Esophagus squamous epithelium (tissue), 5 donors: ENCODE results near the gene C22orf31. TPM values are rescaled to one million over a fixed set of nuclear protein-coding genes. Genes with fewer than 3 reads are reported as not detected.

Experiments
- DNase-seq: peaks from one replicate; lab custom pipeline; 2025; lab: John Stamatoyannopoulos, UW
- H3K27ac ChIP-seq, 4 donors: fragments of 200-600 bp; sonication (generic); one replicate each; pipeline ENCODE4 v1.5.1; 2016 to 2019; ENCODE audit warnings: mild to moderate bottlenecking in 1 of 4
- H3K27me3 ChIP-seq, 4 donors: fragments of 200-600 bp; sonication (generic); 1 replicate in 3 of 4; 2 replicates in 1 of 4; pipeline versions ENCODE4 v1.5.1 to v1.6.0; 2017 to 2021; ENCODE audit warnings: antibody characterized with exemption in 1 of 4
- H3K36me3 ChIP-seq, 3 donors: fragments of 200-600 bp; sonication (generic); one replicate each; pipeline ENCODE4 v1.5.1; 2016 to 2019
- H3K4me1 ChIP-seq, 3 donors: fragments of 200-600 bp; sonication (generic); one replicate each; pipeline ENCODE4 v1.5.1; 2017 to 2019
- H3K4me3 ChIP-seq, 4 donors: fragments of 200-600 bp; sonication (generic); 1 replicate in 3 of 4; 2 replicates in 1 of 4; pipeline ENCODE4 v1.5.1; 2016 to 2019; ENCODE audit warnings: mild to moderate bottlenecking in 2 of 4, moderate library complexity in 1 of 4
- H3K9me3 ChIP-seq, 3 donors: fragments of 200-600 bp; sonication (generic); one replicate each; pipeline ENCODE4 v1.5.1; 2016 to 2019
- POLR2A ChIP-seq, 4 donors: fragments of 450-650 bp; IDR thresholded peaks; one replicate each; pipeline ENCODE4 v1.6.1; 2017; ENCODE audit warnings: antibody characterized with exemption in 4 of 4, mild to moderate bottlenecking in 4 of 4, moderate library complexity in 3 of 4
- WGBS, 2 donors: methylation state at CpG; one replicate each; pipeline ENCODE4 v1.1.5; 2018; 5-methylcytosine and 5-hydroxymethylcytosine counted together
- intact Hi-C: fragments of 100-400 bp; cut with DNase I; formaldehyde crosslinking; loops from one replicate; pipeline ENCODE4 v1.15.0; 2022
- total RNA-seq, 4 donors: library from RNA; depleted of rRNA; stranded (reverse); fragments of >200 nt; gene quantifications; one replicate each; pipeline ENCODE4 v1.1.0, GENCODE V29; 2016
- TF ChIP-seq, protein P1 (sequence below), 6 experiments: fragments of 450-650 bp in 4 of 6; fragments of 200-600 bp in 2 of 6; sonication (generic) in 2 of 6; IDR thresholded peaks; one replicate each; pipeline ENCODE4 v1.5.1; 2016 to 2019; ENCODE audit warnings: antibody characterized with exemption in 6 of 6, mild to moderate bottlenecking in 4 of 6, moderate library complexity in 4 of 6
- donor health status: DM: yes; HTN: yes; CAD: no.

The C22orf31 gene
- total RNA-seq, 4 donors from 2014 or later = 0.38 TPM; not detected in 3

DNA sequence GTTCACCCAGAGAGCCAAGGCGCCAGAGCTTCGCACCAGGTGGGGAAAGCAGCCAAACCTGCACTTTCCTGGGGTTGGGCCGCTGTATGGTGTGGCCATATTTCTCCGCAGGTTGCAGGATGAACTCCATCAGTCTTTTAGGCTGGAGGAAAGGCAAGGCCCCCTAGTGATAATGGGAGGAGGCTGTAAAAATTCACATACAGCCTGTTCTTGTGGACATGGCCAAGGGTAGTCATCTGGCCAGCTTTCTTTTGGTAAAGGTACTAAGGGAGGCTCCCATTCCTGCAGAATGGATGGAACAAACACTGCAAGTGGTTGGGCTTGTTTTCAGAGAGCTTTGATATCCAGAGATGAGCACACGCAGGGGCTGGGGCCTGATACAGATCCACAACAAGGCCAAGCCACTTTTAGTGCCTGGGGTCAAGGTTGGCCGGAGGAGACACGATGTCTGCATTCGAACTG, 29.6 kb downstream of the C22orf31 start:
- DNase-seq = no peak
- WGBS, 2 donors = 78 to 80% methylated on average over 6 to 7 of the region's 8 CpGs
- peak overlapping the region; percentile 65 to 90 (median 83) for H3K27ac ChIP-seq
- no peaks in the 10 kb centered on the region for H3K36me3 ChIP-seq
- H3K9me3 ChIP-seq = no peaks in the 10 kb centered on the region
- H3K27me3 ChIP-seq = no peaks in the 10 kb centered on the region
- H3K4me3 ChIP-seq = peak overlapping the region in 2 of 4 donors; percentile 9 to 71
- peaks cover 18 to 37% (median 26%) of the 10 kb centered on the region in 3 donors for H3K4me1 ChIP-seq
- TF ChIP-seq, protein P1, sequence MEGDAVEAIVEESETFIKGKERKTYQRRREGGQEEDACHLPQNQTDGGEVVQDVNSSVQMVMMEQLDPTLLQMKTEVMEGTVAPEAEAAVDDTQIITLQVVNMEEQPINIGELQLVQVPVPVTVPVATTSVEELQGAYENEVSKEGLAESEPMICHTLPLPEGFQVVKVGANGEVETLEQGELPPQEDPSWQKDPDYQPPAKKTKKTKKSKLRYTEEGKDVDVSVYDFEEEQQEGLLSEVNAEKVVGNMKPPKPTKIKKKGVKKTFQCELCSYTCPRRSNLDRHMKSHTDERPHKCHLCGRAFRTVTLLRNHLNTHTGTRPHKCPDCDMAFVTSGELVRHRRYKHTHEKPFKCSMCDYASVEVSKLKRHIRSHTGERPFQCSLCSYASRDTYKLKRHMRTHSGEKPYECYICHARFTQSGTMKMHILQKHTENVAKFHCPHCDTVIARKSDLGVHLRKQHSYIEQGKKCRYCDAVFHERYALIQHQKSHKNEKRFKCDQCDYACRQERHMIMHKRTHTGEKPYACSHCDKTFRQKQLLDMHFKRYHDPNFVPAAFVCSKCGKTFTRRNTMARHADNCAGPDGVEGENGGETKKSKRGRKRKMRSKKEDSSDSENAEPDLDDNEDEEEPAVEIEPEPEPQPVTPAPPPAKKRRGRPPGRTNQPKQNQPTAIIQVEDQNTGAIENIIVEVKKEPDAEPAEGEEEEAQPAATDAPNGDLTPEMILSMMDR (IDR thresholded peaks at IDR 0.05) = no peak
- no peak for TF ChIP-seq POLR2A (IDR thresholded peaks at IDR 0.05)
- intact Hi-C loops = no loop called here

DNA sequence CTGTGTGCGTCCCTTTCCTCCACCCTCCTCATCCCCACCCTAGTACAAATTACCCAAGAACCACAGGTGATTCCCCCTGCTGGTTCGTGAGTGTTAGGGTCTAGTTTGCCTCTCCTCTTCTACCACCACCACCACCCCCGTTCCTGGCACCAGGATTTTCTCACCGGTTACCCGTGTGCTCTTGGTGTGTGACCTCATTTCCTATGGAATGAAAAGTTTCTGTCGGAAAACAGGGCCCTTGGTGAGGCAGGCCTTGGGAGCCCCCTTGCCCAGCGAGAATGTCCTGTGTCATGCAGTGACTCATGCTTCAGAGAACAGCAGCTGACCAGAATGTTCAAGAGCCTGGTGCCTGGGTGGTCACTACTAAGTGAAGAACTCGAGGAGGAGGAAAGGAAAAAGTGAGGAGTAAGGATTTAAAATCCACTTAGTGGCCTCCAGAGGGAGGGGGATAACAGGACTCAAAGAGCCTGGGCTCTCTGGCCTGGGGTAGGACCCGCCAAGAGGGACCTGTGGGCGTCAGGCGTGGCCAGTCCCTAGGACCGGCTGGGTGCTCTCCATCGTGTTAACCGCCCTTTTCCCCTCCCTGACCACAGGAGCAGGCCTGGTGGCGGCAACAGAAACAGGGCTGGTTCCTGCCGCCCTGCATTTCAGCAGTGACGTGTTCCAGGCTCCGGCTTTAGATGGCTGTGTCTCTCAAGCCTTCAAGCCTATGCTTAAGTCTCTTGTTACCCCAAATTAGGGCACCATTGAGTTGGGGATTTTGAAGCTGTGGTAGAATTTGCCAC, 30.2 kb downstream of the C22orf31 start:
- intact Hi-C loops = no loop called here
- DNase-seq = no peak
- no peaks in the 10 kb centered on the region for H3K36me3 ChIP-seq
- H3K27ac ChIP-seq = peak overlapping the region; percentile 65 to 90 (median 83)
- H3K27me3 ChIP-seq = no peaks in the 10 kb centered on the region
- H3K4me3 ChIP-seq = peak overlapping the region in 3 of 4 donors; percentile 48 to 71 (median 51)
- no peaks in the 10 kb centered on the region for H3K9me3 ChIP-seq
- peak in 1 of 4 donors; percentile 7 for TF ChIP-seq POLR2A (IDR thresholded peaks at IDR 0.05)
- TF ChIP-seq, protein P1 (IDR thresholded peaks at IDR 0.05) = peak in 1 of 6 experiments; percentile 12
- WGBS, 2 donors = 46 to 54% methylated on average over 11 to 16 of the region's 18 CpGs
- peaks cover 18 to 37% (median 26%) of the 10 kb centered on the region in 3 donors for H3K4me1 ChIP-seq

DNA sequence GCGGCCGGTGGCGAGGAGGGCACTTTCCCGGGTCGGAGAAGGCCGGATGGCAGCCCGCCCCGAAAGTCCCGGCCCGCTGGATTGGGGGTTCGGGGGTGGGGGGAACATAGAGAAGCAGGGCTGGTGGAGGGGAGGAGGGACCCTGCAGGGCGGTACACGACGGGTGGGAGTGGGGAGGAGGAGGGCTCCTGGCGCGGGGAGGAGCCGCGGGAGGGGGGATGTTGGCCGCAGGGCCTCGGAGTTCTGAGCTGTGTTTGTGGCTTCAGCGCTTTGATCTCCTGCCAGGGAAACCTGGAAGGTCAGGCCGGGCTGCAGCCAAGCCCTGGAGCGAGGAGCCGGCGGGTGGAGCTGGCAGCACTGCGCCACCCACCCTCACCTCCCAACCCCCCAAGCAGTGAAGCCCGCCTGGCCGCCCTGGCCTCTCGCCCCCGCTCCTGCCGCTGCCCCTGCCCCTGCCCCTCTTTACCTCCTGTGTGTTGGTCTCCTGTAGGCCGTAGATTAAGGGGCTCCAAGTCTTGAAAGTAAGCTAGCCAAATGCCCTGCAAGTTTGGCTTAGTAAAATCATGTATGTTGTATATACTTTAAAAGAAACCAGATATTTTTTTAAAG, 30.9 kb downstream of the C22orf31 start:
- no peak for TF ChIP-seq POLR2A (IDR thresholded peaks at IDR 0.05)
- TF ChIP-seq, protein P1 (IDR thresholded peaks at IDR 0.05) = no peak
- Histone ChIP-seq H3K27ac (peak overlapping the region; percentile 65 to 90 (median 83)), H3K27me3 (no peaks in the 10 kb centered on the region), H3K4me1 (peaks cover 18 to 37% (median 26%) of the 10 kb centered on the region in 3 donors), H3K36me3 (no peaks in the 10 kb centered on the region), H3K9me3 (no peaks in the 10 kb centered on the region), H3K4me3 (peak overlapping the region; percentile 18 to 71 (median 50))
- intact Hi-C loops = no loop called here
- 7 to 8% methylated on average over 8 to 16 of the region's 32 CpGs for WGBS, 2 donors
- no peak for DNase-seq

DNA sequence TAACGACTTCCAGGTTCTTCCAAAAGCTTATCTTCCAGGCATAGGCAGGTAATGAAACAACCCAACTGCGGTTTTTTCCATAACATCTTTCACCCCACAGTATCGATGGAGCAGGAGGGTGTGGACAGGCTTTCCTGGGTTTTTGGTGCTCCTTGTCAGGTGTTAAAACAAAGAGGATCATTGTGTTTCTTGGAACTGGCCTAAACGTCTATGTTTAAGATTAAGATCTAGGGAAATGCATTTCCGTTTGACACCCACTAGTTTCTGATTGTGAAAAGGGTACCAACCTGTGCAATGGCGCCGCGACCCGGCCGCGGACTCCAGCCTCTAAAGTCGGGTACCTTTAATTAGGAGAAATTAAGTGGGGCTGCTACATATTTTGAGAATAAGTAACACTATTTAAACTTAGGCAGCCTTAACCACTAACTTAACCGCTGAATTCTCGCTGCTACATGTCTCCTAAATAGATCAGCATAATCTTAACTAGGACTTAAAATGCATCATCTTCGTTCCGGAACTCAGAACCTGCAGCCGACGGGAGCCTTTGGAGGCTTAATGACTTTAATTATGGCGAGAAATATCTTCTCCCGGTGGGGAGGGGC, 31.5 kb downstream of the C22orf31 start:
- intact Hi-C loops = no loop called here
- no peak for DNase-seq

More for the DNA sequence above, 31.5 kb downstream of the C22orf31 start:
- WGBS, 2 donors = 16 to 33% methylated on average over 14 to 19 of the region's 20 CpGs
- TF ChIP-seq POLR2A (IDR thresholded peaks at IDR 0.05) = no peak
- TF ChIP-seq, protein P1 (IDR thresholded peaks at IDR 0.05) = no peak
- H3K36me3 ChIP-seq = no peaks in the 10 kb centered on the region
- peak overlapping the region; percentile 18 to 71 (median 50) for H3K4me3 ChIP-seq
- no peaks in the 10 kb centered on the region for H3K9me3 ChIP-seq
- no peaks in the 10 kb centered on the region for H3K27me3 ChIP-seq
- H3K4me1 ChIP-seq = peaks cover 18 to 37% (median 26%) of the 10 kb centered on the region in 3 donors
- H3K27ac ChIP-seq = peak overlapping the region; percentile 65 to 90 (median 83)
